ENCODE data around the gene PAK5. TPM values are rescaled to one million over a fixed set of nuclear protein-coding genes. Genes with fewer than 3 reads are reported as not detected.

The PAK5 gene
- total and polyA plus RNA-seq, 7 experiments from 2014 or later: not detected

DNA sequence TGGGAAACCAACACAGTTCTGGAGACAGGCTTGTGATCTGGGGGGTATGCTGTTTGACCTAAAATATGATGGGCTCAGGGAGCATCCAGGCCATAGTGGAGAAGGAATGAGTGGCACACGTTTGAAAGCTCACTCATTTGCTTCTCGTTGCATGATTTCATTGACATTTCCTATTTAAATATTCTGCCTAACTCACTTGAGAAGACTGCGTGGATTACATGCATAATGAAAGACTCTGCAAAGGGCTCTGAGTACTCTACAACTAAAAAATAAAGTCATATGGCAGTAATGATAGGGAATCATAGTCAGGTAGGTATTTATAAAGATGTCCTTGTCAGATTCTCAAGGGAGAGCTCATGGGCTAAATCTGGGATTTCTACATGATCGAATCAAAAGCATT lies 206.6 kb downstream of the PAK5 start:
- H3K27ac ChIP-seq (ENCODE audit: low read depth, low read length): no peak overlapping the region
- Mint-ChIP-seq H3K27me3 (peaks cover 0 to 14% (median 0%) of the 10 kb centered on the region in 5 donors), H3K4me1 (no peaks in the 10 kb centered on the region), H3K4me3 (no peak overlapping the region), H3K27ac (no peak overlapping the region), H3K9me3 (peaks cover 0 to 15% (median 3%) of the 10 kb centered on the region in 11 donors), H3K36me3 (no peaks in the 10 kb centered on the region)
- no peak for ATAC-seq
- DNase-seq: no peak
- H3K4me3 ChIP-seq (ENCODE audit: low read length): no peak overlapping the region
- H3K4me1 ChIP-seq (ENCODE audit: control insufficient read depth in 2 of 2, insufficient read depth in 2 of 2, low read length in 2 of 2): no peaks in the 10 kb centered on the region
- no peaks in the 10 kb centered on the region for H3K27me3 ChIP-seq (ENCODE audit: control insufficient read depth in 2 of 2, insufficient read depth in 2 of 2, low read length in 2 of 2)
- no peaks in the 10 kb centered on the region for H3K9me3 ChIP-seq (ENCODE audit: control insufficient read depth in 2 of 3, low read length in 3 of 3)
- CTCF ChIA-PET: no interaction called here
- no peaks in the 10 kb centered on the region for H3K36me3 ChIP-seq (ENCODE audit: control insufficient read depth in 2 of 3, insufficient read depth in 3 of 3, low read length in 3 of 3)
- POLR2A ChIA-PET: no interaction called here
- intact Hi-C loops (cut with micrococcal nuclease): no loop called here

- Histone ChIP-seq H3K27ac (ENCODE audit: low read depth, low read length) (no peak overlapping the region), H3K27me3 (ENCODE audit: control insufficient read depth in 2 of 2, insufficient read depth in 2 of 2, low read length in 2 of 2) (no peaks in the 10 kb centered on the region), H3K4me1 (ENCODE audit: control insufficient read depth in 2 of 2, insufficient read depth in 2 of 2, low read length in 2 of 2) (no peaks in the 10 kb centered on the region), H3K36me3 (ENCODE audit: control insufficient read depth in 2 of 3, insufficient read depth in 3 of 3, low read length in 3 of 3) (no peaks in the 10 kb centered on the region), H3K9me3 (ENCODE audit: control insufficient read depth in 2 of 3, low read length in 3 of 3) (no peaks in the 10 kb centered on the region), H3K4me3 (ENCODE audit: low read length) (no peak overlapping the region)
- Mint-ChIP-seq H3K4me1 (no peaks in the 10 kb centered on the region), H3K9me3 (peaks cover 0 to 13% (median 3%) of the 10 kb centered on the region in 11 donors), H3K27ac (no peak overlapping the region), H3K36me3 (no peaks in the 10 kb centered on the region), H3K27me3 (peaks cover 0 to 12% (median 0%) of the 10 kb centered on the region in 5 donors), H3K4me3 (no peak overlapping the region)
- no peak for DNase-seq
- intact Hi-C loops (cut with micrococcal nuclease): no loop called here
- POLR2A ChIA-PET: no interaction called here
- CTCF ChIA-PET: no interaction called here
- ATAC-seq: no peak
Observed at GRCh38 chr20:9630554-9630953, 208.3 kb downstream of the PAK5 start.

- H3K27me3 Mint-ChIP-seq: peaks cover 0 to 9% (median 0%) of the 10 kb centered on the region in 5 donors
- CTCF ChIA-PET: no interaction called here
- H3K9me3 ChIP-seq (ENCODE audit: control insufficient read depth in 2 of 3, low read length in 3 of 3): no peaks in the 10 kb centered on the region
- H3K4me3 ChIP-seq (ENCODE audit: low read length): no peak overlapping the region
- no peaks in the 10 kb centered on the region for H3K4me1 ChIP-seq (ENCODE audit: control insufficient read depth in 2 of 2, insufficient read depth in 2 of 2, low read length in 2 of 2)
- H3K36me3 ChIP-seq (ENCODE audit: control insufficient read depth in 2 of 3, insufficient read depth in 3 of 3, low read length in 3 of 3): no peaks in the 10 kb centered on the region
- H3K36me3 Mint-ChIP-seq: no peaks in the 10 kb centered on the region
- no peaks in the 10 kb centered on the region for H3K4me1 Mint-ChIP-seq
- peaks cover 0 to 10% (median 3%) of the 10 kb centered on the region in 11 donors for H3K9me3 Mint-ChIP-seq
- POLR2A ChIA-PET: no interaction called here
- intact Hi-C loops (cut with micrococcal nuclease): no loop called here
- ATAC-seq: no peak
- DNase-seq: no peak
- H3K4me3 Mint-ChIP-seq: no peak overlapping the region
- no peak overlapping the region for H3K27ac ChIP-seq (ENCODE audit: low read depth, low read length)
- no peaks in the 10 kb centered on the region for H3K27me3 ChIP-seq (ENCODE audit: control insufficient read depth in 2 of 2, insufficient read depth in 2 of 2, low read length in 2 of 2)
- no peak overlapping the region for H3K27ac Mint-ChIP-seq
Observed at GRCh38 chr20:9629831-9630230, 209.0 kb downstream of the PAK5 start.

GRCh38 chr20:9628589-9628988 lies 210.3 kb downstream of the PAK5 start:
- Mint-ChIP-seq H3K4me1 (no peaks in the 10 kb centered on the region), H3K36me3 (no peaks in the 10 kb centered on the region), H3K27ac (no peak overlapping the region), H3K9me3 (peaks cover 0 to 10% (median 3%) of the 10 kb centered on the region in 11 donors), H3K4me3 (no peak overlapping the region), H3K27me3 (peaks cover 0 to 9% (median 0%) of the 10 kb centered on the region in 5 donors)
- ATAC-seq (no peak), DNase-seq (no peak)
- intact Hi-C loops (cut with micrococcal nuclease): no loop called here
- Histone ChIP-seq H3K36me3 (ENCODE audit: control insufficient read depth in 2 of 3, insufficient read depth in 3 of 3, low read length in 3 of 3) (no peaks in the 10 kb centered on the region), H3K27me3 (ENCODE audit: control insufficient read depth in 2 of 2, insufficient read depth in 2 of 2, low read length in 2 of 2) (no peaks in the 10 kb centered on the region), H3K4me3 (ENCODE audit: low read length) (no peak overlapping the region), H3K4me1 (ENCODE audit: control insufficient read depth in 2 of 2, insufficient read depth in 2 of 2, low read length in 2 of 2) (no peaks in the 10 kb centered on the region), H3K9me3 (ENCODE audit: control insufficient read depth in 2 of 3, low read length in 3 of 3) (no peaks in the 10 kb centered on the region), H3K27ac (ENCODE audit: low read depth, low read length) (no peak overlapping the region)
- POLR2A ChIA-PET: no interaction called here
- CTCF ChIA-PET: no interaction called here

DNA sequence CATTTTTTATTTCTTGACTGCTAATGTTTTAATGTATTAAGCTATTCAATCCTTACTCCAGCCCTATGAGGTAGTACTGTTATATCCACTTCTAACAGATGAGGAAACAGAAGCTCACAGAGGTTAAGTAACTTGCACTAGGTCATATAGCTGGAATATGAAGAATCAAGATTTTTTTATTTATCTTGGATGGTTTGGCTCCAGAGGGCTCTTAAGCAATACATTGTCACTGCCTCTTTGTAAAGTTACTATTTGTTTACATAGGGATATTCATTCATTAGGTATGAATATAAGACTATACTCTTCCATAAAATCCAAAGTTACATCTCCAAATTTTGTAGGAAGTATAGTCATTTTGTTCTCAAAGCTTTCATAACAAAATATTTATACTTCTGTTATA lies 210.7 kb downstream of the PAK5 start:
- H3K27ac ChIP-seq (ENCODE audit: low read depth, low read length): no peak overlapping the region
- CTCF ChIA-PET: no interaction called here

DNA sequence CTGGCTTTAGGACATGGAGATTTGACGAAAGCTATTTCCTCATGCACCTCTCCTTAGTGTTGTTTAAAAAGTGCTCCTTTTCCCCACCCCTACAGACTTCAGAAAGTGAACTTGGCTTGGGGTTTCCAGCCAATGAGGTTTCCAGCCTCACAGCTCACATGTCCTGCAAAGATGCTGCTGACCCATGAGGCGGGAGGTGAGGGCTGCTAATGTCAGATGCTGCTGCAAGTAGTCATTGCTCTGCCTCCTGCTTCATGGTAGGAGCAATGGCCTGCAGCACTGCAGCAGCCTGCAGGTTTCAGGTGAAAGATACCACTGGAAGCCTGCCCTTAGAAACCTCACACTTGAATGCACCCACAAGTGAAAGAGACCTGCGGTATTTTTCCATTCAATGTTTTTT lies 211.7 kb downstream of the PAK5 start:
- Histone ChIP-seq H3K36me3 (ENCODE audit: control insufficient read depth in 2 of 3, insufficient read depth in 3 of 3, low read length in 3 of 3) (no peaks in the 10 kb centered on the region), H3K27ac (ENCODE audit: low read depth, low read length) (no peak overlapping the region), H3K27me3 (ENCODE audit: control insufficient read depth in 2 of 2, insufficient read depth in 2 of 2, low read length in 2 of 2) (no peaks in the 10 kb centered on the region), H3K4me3 (ENCODE audit: low read length) (no peak overlapping the region), H3K9me3 (ENCODE audit: control insufficient read depth in 2 of 3, low read length in 3 of 3) (no peaks in the 10 kb centered on the region), H3K4me1 (ENCODE audit: control insufficient read depth in 2 of 2, insufficient read depth in 2 of 2, low read length in 2 of 2) (no peaks in the 10 kb centered on the region)
- no peaks in the 10 kb centered on the region for H3K4me1 Mint-ChIP-seq
- peaks cover 0 to 10% (median 5%) of the 10 kb centered on the region in 11 donors for H3K9me3 Mint-ChIP-seq
- intact Hi-C loops (cut with micrococcal nuclease): no loop called here
- ATAC-seq (no peak), DNase-seq (no peak)
- ChIA-PET CTCF (no interaction called here), POLR2A (no interaction called here)
- H3K27me3 Mint-ChIP-seq: peaks cover 0 to 9% (median 2%) of the 10 kb centered on the region in 5 donors
- no peak overlapping the region for H3K27ac Mint-ChIP-seq
- H3K4me3 Mint-ChIP-seq: no peak overlapping the region
- H3K36me3 Mint-ChIP-seq: no peaks in the 10 kb centered on the region

More for the DNA sequence above, 210.7 kb downstream of the PAK5 start:
- H3K4me3 ChIP-seq (ENCODE audit: low read length): no peak overlapping the region
- no peaks in the 10 kb centered on the region for H3K9me3 ChIP-seq (ENCODE audit: control insufficient read depth in 2 of 3, low read length in 3 of 3)
- no peak for ATAC-seq
- no peaks in the 10 kb centered on the region for H3K27me3 ChIP-seq (ENCODE audit: control insufficient read depth in 2 of 2, insufficient read depth in 2 of 2, low read length in 2 of 2)
- H3K4me1 ChIP-seq (ENCODE audit: control insufficient read depth in 2 of 2, insufficient read depth in 2 of 2, low read length in 2 of 2): no peaks in the 10 kb centered on the region
- Mint-ChIP-seq H3K4me3 (no peak overlapping the region), H3K36me3 (no peaks in the 10 kb centered on the region), H3K9me3 (peaks cover 0 to 10% (median 3%) of the 10 kb centered on the region in 11 donors), H3K4me1 (no peaks in the 10 kb centered on the region), H3K27me3 (peaks cover 0 to 9% (median 0%) of the 10 kb centered on the region in 5 donors), H3K27ac (no peak overlapping the region)
- H3K36me3 ChIP-seq (ENCODE audit: control insufficient read depth in 2 of 3, insufficient read depth in 3 of 3, low read length in 3 of 3): no peaks in the 10 kb centered on the region
- DNase-seq: no peak
- POLR2A ChIA-PET: no interaction called here
- intact Hi-C loops (cut with micrococcal nuclease): no loop called here

DNA sequence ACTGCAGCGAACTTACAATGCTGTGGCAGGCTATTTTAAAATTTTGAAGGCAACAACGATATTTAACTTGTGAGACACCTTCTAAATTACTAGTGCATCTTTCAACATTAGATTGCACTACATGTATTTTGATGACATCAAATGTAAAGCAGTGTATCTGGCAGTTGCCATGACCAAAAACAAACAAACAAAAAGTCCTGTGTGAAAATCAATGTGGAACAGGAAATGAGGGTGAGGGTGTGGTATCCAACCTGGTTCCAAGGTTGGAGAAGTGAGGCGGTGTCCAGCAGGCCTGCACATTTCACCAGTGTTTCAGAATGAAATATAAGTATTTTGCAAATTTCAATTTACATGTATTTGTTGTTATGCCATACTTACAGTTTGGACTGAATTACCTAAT lies 212.5 kb downstream of the PAK5 start:
- intact Hi-C loops (cut with micrococcal nuclease): no loop called here
- Histone ChIP-seq H3K4me3 (ENCODE audit: low read length) (no peak overlapping the region), H3K27ac (ENCODE audit: low read depth, low read length) (no peak overlapping the region), H3K27me3 (ENCODE audit: control insufficient read depth in 2 of 2, insufficient read depth in 2 of 2, low read length in 2 of 2) (no peaks in the 10 kb centered on the region), H3K36me3 (ENCODE audit: control insufficient read depth in 2 of 3, insufficient read depth in 3 of 3, low read length in 3 of 3) (no peaks in the 10 kb centered on the region), H3K4me1 (ENCODE audit: control insufficient read depth in 2 of 2, insufficient read depth in 2 of 2, low read length in 2 of 2) (no peaks in the 10 kb centered on the region), H3K9me3 (ENCODE audit: control insufficient read depth in 2 of 3, low read length in 3 of 3) (no peaks in the 10 kb centered on the region)
- Mint-ChIP-seq H3K36me3 (no peaks in the 10 kb centered on the region), H3K4me1 (no peaks in the 10 kb centered on the region), H3K9me3 (peaks cover 0 to 10% (median 5%) of the 10 kb centered on the region in 11 donors), H3K27me3 (peaks cover 0 to 12% (median 3%) of the 10 kb centered on the region in 5 donors), H3K4me3 (no peak overlapping the region), H3K27ac (no peak overlapping the region)
- CTCF ChIA-PET: no interaction called here
- POLR2A ChIA-PET: no interaction called here
- ATAC-seq (no peak), DNase-seq (no peak)
